Measurements from ENCODE around the gene CHRM5. TPM values are rescaled to one million over a fixed set of nuclear protein-coding genes. Genes with fewer than 3 reads are reported as not detected.
A peak's percentile ranks its signal among the peaks of the same experiment; 100 is the strongest.

Gene CHRM5
- total RNA-seq, 1 donor from 2014 or later = not detected

- TF ChIP-seq CTCF (IDR thresholded peaks at IDR 0.05; ENCODE audit: insufficient read depth, low read length, severe bottlenecking) = no peak
- FAIRE-seq (no peak), DNase-seq (ENCODE audit: low read depth) (no peak)
These were observed 63.9 kb downstream of the CHRM5 start for GRCh38 chr15:34031987-34032760.

GRCh38 chr15:34038023-34038870 is 70.0 kb downstream of the CHRM5 start:
- TF ChIP-seq CTCF (IDR thresholded peaks at IDR 0.05; ENCODE audit: insufficient read depth, low read length, severe bottlenecking) = no peak
- Histone ChIP-seq H3K27me3 (ENCODE audit: control insufficient read depth, insufficient read depth, low read length) (no peaks in the 10 kb centered on the region), H3K4me3 (ENCODE audit: low read depth, low read length) (peak overlapping the region; percentile 97), H3K36me3 (ENCODE audit: control insufficient read depth, insufficient read depth, low read length) (no peaks in the 10 kb centered on the region)
- FAIRE-seq = no peak
- DNase-seq (ENCODE audit: low read depth) = peak; percentile 36

More at GRCh38 chr15:34031987-34032760, 63.9 kb downstream of the CHRM5 start:
- no peaks in the 10 kb centered on the region for H3K36me3 ChIP-seq (ENCODE audit: control insufficient read depth, insufficient read depth, low read length)
- H3K4me3 ChIP-seq (ENCODE audit: low read depth, low read length) = no peak overlapping the region
- H3K27me3 ChIP-seq (ENCODE audit: control insufficient read depth, insufficient read depth, low read length) = no peaks in the 10 kb centered on the region

- Histone ChIP-seq H3K36me3 (ENCODE audit: control insufficient read depth, insufficient read depth, low read length) (no peaks in the 10 kb centered on the region), H3K27me3 (ENCODE audit: control insufficient read depth, insufficient read depth, low read length) (no peaks in the 10 kb centered on the region), H3K4me3 (ENCODE audit: low read depth, low read length) (peak within 1 kb of the TSS; percentile 97)
- DNase-seq (ENCODE audit: low read depth) (peak; percentile 45), FAIRE-seq (no peak)
- no peak for TF ChIP-seq CTCF (IDR thresholded peaks at IDR 0.05; ENCODE audit: insufficient read depth, low read length, severe bottlenecking)
These were observed 70.8 kb downstream of the CHRM5 start, which contains the start of gene AVEN for GRCh38 chr15:34038871-34039789. Gene AVEN, minus strand, starts transcription at chr15:34039204. Its CDS starts 158 bp downstream, at chr15:34039046.

- Histone ChIP-seq H3K4me3 (ENCODE audit: low read depth, low read length) (no peak overlapping the region), H3K36me3 (ENCODE audit: control insufficient read depth, insufficient read depth, low read length) (no peaks in the 10 kb centered on the region), H3K27me3 (ENCODE audit: control insufficient read depth, insufficient read depth, low read length) (no peaks in the 10 kb centered on the region)
- DNase-seq (ENCODE audit: low read depth) = no peak
- no peak for FAIRE-seq
- TF ChIP-seq CTCF (IDR thresholded peaks at IDR 0.05; ENCODE audit: insufficient read depth, low read length, severe bottlenecking) = no peak
These were observed 71.5 kb downstream of the CHRM5 start for GRCh38 chr15:34039790-34040113.

- Histone ChIP-seq H3K36me3 (ENCODE audit: control insufficient read depth, insufficient read depth, low read length) (no peaks in the 10 kb centered on the region), H3K4me3 (ENCODE audit: low read depth, low read length) (no peak overlapping the region), H3K27me3 (ENCODE audit: control insufficient read depth, insufficient read depth, low read length) (no peaks in the 10 kb centered on the region)
- no peak for TF ChIP-seq CTCF (IDR thresholded peaks at IDR 0.05; ENCODE audit: insufficient read depth, low read length, severe bottlenecking)
- FAIRE-seq = no peak
- no peak for DNase-seq (ENCODE audit: low read depth)
These were observed 75.1 kb downstream of the CHRM5 start for GRCh38 chr15:34043391-34043790.
